Measurements from ENCODE around the gene C4orf51.

DNA sequence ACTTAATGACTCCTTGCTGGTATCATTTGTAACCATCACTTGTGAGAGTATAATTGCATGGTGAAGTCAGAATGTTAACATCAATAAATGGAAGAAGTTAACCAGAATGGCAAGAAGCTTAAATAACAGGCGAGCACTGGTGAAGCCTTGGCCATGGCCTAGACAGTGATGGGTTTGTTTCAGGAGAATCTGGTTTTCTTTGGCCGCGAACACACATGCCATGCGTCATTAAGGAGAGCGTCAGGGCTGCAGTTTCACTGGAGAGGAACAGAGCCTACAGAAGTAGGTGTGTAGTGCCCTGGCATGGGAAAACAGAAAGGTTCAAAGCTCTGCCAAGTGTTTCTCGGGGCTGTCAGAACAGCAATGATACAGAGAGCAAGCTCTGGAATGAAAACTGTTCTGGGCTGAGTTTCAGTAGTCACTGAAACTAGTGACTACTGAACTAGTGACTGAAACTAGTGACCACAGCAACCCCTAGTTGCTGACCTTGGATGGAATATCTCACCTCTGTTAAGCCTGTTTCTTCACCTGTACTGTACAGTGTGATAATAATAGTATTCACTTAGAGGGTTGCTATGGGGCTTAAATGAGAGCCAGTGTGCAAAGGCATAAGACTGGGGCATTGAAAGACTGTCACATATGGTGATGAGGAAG is 93.8 kb downstream of the C4orf51 start:
- no peak for TF ChIP-seq RAD21 (IDR thresholded peaks at IDR 0.05)
- no peak for TF ChIP-seq CTCF (IDR thresholded peaks at IDR 0.05; ENCODE audit: low read depth, low read length, missing input control)
- TF ChIP-seq RXRA (IDR thresholded peaks at IDR 0.05): no peak
- TF ChIP-seq, protein P1, sequence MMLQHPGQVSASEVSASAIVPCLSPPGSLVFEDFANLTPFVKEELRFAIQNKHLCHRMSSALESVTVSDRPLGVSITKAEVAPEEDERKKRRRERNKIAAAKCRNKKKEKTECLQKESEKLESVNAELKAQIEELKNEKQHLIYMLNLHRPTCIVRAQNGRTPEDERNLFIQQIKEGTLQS (IDR thresholded peaks at IDR 0.05): no peak

All from liver (tissue), 3 donors.